ENCODE measurements around the gene F11. TPM values are rescaled to one million over a fixed set of nuclear protein-coding genes. Genes with fewer than 3 reads are reported as not detected.

The F11 gene
- total RNA-seq, 2 experiments from 2014 or later = not detected

- CTCF ChIA-PET = no interaction called here
- H3K4me3 Mint-ChIP-seq = no peak overlapping the region
- no peaks in the 10 kb centered on the region for H3K9me3 ChIP-seq (ENCODE audit: control insufficient read depth in 1 of 2, insufficient read depth in 1 of 2, low read length in 2 of 2)
These were observed 19.2 kb downstream of the F11 start for GRCh38 chr4:186285147-186285546.

GRCh38 chr4:186286581-186286980 is 20.6 kb downstream of the F11 start:
- ChIA-PET POLR2A (no interaction called here), CTCF (no interaction called here)
- no peaks in the 10 kb centered on the region for H3K4me1 Mint-ChIP-seq (ENCODE audit: low read depth)
- ATAC-seq (ENCODE audit: poor library complexity) = no peak
- peaks cover 10% of the 10 kb centered on the region for H3K27me3 Mint-ChIP-seq
- Histone ChIP-seq H3K27ac (ENCODE audit: low read depth in 1 of 2, low read length in 2 of 2) (no peak overlapping the region), H3K9me3 (ENCODE audit: control insufficient read depth in 1 of 2, insufficient read depth in 1 of 2, low read length in 2 of 2) (no peaks in the 10 kb centered on the region), H3K27me3 (ENCODE audit: control insufficient read depth in 1 of 2, insufficient read depth in 2 of 2, low read length in 2 of 2) (peaks cover 0 to 3% of the 10 kb centered on the region in 2 experiments), H3K4me3 (ENCODE audit: low read length) (no peak overlapping the region), H3K4me1 (ENCODE audit: insufficient read depth, low read length) (no peaks in the 10 kb centered on the region), H3K36me3 (ENCODE audit: insufficient read depth, low read length) (no peaks in the 10 kb centered on the region)
- no peak for DNase-seq
- H3K27ac Mint-ChIP-seq = no peak overlapping the region
- intact Hi-C loops (cut with DNase I, micrococcal nuclease) = no loop called here
- H3K36me3 Mint-ChIP-seq (ENCODE audit: low read depth) = no peaks in the 10 kb centered on the region
- no peaks in the 10 kb centered on the region for H3K9me3 Mint-ChIP-seq
- no peak overlapping the region for H3K4me3 Mint-ChIP-seq
- no peak for TF ChIP-seq CTCF (IDR thresholded peaks at IDR 0.05)

More at GRCh38 chr4:186285147-186285546, 19.2 kb downstream of the F11 start:
- H3K4me1 ChIP-seq (ENCODE audit: insufficient read depth, low read length) = no peaks in the 10 kb centered on the region
- Mint-ChIP-seq H3K27me3 (peaks cover 13% of the 10 kb centered on the region), H3K27ac (no peak overlapping the region), H3K4me1 (ENCODE audit: low read depth) (no peaks in the 10 kb centered on the region), H3K9me3 (no peaks in the 10 kb centered on the region), H3K36me3 (ENCODE audit: low read depth) (no peaks in the 10 kb centered on the region)
- no peak overlapping the region for H3K4me3 ChIP-seq (ENCODE audit: low read length)
- H3K27me3 ChIP-seq (ENCODE audit: control insufficient read depth in 1 of 2, insufficient read depth in 2 of 2, low read length in 2 of 2) = peaks cover 0 to 3% of the 10 kb centered on the region in 2 experiments
- no peak overlapping the region for H3K27ac ChIP-seq (ENCODE audit: low read depth in 1 of 2, low read length in 2 of 2)
- intact Hi-C loops (cut with DNase I, micrococcal nuclease) = no loop called here
- DNase-seq (no peak), ATAC-seq (ENCODE audit: poor library complexity) (no peak)
- POLR2A ChIA-PET = no interaction called here
- TF ChIP-seq CTCF (IDR thresholded peaks at IDR 0.05) = no peak
- no peaks in the 10 kb centered on the region for H3K36me3 ChIP-seq (ENCODE audit: insufficient read depth, low read length)

DNA sequence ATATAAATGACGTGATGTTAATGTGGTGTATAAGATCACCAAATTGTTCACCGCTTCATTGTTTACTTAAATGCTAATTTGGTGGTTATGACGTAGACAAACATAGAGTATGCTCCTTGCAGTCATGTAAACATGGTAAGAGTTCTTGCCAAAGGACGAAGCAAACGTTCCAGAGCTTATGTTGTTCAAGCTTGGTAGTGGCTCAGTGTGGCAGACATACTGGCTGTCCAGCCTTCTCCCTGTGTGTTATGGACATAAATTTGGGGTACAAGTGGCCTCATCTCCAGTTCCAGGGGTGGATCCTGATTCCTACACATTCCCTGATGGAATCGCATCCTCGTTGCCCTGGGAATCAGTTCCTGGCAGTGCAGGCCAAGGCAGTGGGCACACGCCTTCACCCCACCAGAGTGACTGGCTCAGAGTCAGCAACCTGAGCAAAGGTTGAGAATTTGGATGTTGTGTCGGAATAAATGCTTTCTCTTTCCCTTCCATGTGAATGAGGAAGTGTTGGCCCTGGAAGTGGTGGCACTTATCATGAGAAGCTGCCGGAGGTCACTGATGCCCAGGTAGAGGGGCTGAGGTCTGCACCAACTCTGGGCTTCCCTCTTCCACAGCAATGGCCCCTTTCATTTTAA is 25.4 kb downstream of the F11 start:
- peaks cover 36% of the 10 kb centered on the region for H3K27me3 Mint-ChIP-seq
- ATAC-seq (ENCODE audit: poor library complexity) (no peak), DNase-seq (no peak)
- no peak overlapping the region for H3K27ac Mint-ChIP-seq
- no peak for TF ChIP-seq CTCF (IDR thresholded peaks at IDR 0.05)
- Histone ChIP-seq H3K4me3 (ENCODE audit: low read length) (no peak overlapping the region), H3K27ac (ENCODE audit: low read depth in 1 of 2, low read length in 2 of 2) (no peak overlapping the region), H3K4me1 (ENCODE audit: insufficient read depth, low read length) (no peaks in the 10 kb centered on the region), H3K9me3 (ENCODE audit: control insufficient read depth in 1 of 2, insufficient read depth in 1 of 2, low read length in 2 of 2) (no peaks in the 10 kb centered on the region), H3K27me3 (ENCODE audit: control insufficient read depth in 1 of 2, insufficient read depth in 2 of 2, low read length in 2 of 2) (peaks cover 0 to 2% of the 10 kb centered on the region in 2 experiments), H3K36me3 (ENCODE audit: insufficient read depth, low read length) (no peaks in the 10 kb centered on the region)
- intact Hi-C loops (cut with DNase I, micrococcal nuclease) = no loop called here
- H3K36me3 Mint-ChIP-seq (ENCODE audit: low read depth) = no peaks in the 10 kb centered on the region
- CTCF ChIA-PET = no interaction called here
- H3K4me1 Mint-ChIP-seq (ENCODE audit: low read depth) = no peaks in the 10 kb centered on the region
- POLR2A ChIA-PET = no interaction called here
- no peak overlapping the region for H3K4me3 Mint-ChIP-seq
- no peaks in the 10 kb centered on the region for H3K9me3 Mint-ChIP-seq
